WERI-Rb-1 (cell line): ENCODE results near the gene NRXN2.
"Not testable (repeated sequence)": the region's sequence is repeated elsewhere in the genome, so short reads cannot be mapped to it uniquely, and the experiment has no call there.

Source experiments
- DNase-seq: peaks from one replicate; pipeline ENCODE4 v3.0.0-alpha.2; 2020
- H3K27ac ChIP-seq: fragments of 250-450 bp; sonication (Bioruptor Pico); 2 replicates; pipeline ENCODE4 v1.5.1; 2020; ENCODE audit warnings: mild to moderate bottlenecking, moderate library complexity
- H3K27me3 ChIP-seq: fragments of 250-450 bp; sonication (Bioruptor Pico); 2 replicates; pipeline ENCODE4 v1.5.1; 2021; ENCODE audit warnings: mild to moderate bottlenecking, low read depth, moderate library complexity; ENCODE audit not compliant: insufficient read depth, severe bottlenecking
- H3K36me3 ChIP-seq: fragments of 250-450 bp; sonication (Bioruptor Pico); 2 replicates; pipeline ENCODE4 v1.5.1; 2020; ENCODE audit warnings: mild to moderate bottlenecking, moderate library complexity
- H3K4me3 ChIP-seq: 2 replicates; pipeline ENCODE4 v1.5.1; 2011; ENCODE audit warnings: low read depth, mild to moderate bottlenecking, control low read depth, low read length
- H3K9me3 ChIP-seq: fragments of 250-450 bp; sonication (Bioruptor Pico); 2 replicates; pipeline ENCODE4 v1.5.1; 2021; ENCODE audit warnings: mild to moderate bottlenecking, moderate library complexity; ENCODE audit not compliant: severe bottlenecking
- CTCF ChIP-seq: IDR thresholded peaks from 2 replicates; pipeline ENCODE4 v1.5.1; 2011; ENCODE audit warnings: low read depth, mild to moderate bottlenecking, control low read depth, inconsistent platforms, low read length

NRXN2 gene

GRCh38 chr11:64711138-64711955, 11.7 kb downstream of the NRXN2 start:
- H3K27me3 ChIP-seq: peaks cover 18% of the 10 kb centered on the region
- no peak overlapping the region for H3K4me3 ChIP-seq
- DNase-seq: no peak
- no peaks in the 10 kb centered on the region for H3K9me3 ChIP-seq
- H3K27ac ChIP-seq: no peak overlapping the region
- TF ChIP-seq CTCF: no peak
- no peaks in the 10 kb centered on the region for H3K36me3 ChIP-seq

- DNase-seq: no peak
- TF ChIP-seq CTCF: no peak
- Histone ChIP-seq H3K4me3 (no peak overlapping the region), H3K36me3 (no peaks in the 10 kb centered on the region), H3K27ac (no peak overlapping the region), H3K27me3 (peaks cover 18% of the 10 kb centered on the region), H3K9me3 (no peaks in the 10 kb centered on the region)
Measured at GRCh38 chr11:64710418-64711137, 12.4 kb downstream of the NRXN2 start.

- no peaks in the 10 kb centered on the region for H3K9me3 ChIP-seq
- H3K27me3 ChIP-seq: no peaks in the 10 kb centered on the region
- H3K27ac ChIP-seq: no peak overlapping the region
- DNase-seq: no peak
- no peak overlapping the region for H3K4me3 ChIP-seq
- no peaks in the 10 kb centered on the region for H3K36me3 ChIP-seq
- TF ChIP-seq CTCF: no peak
Measured at GRCh38 chr11:64705501-64705900, 17.5 kb downstream of the NRXN2 start.

DNA sequence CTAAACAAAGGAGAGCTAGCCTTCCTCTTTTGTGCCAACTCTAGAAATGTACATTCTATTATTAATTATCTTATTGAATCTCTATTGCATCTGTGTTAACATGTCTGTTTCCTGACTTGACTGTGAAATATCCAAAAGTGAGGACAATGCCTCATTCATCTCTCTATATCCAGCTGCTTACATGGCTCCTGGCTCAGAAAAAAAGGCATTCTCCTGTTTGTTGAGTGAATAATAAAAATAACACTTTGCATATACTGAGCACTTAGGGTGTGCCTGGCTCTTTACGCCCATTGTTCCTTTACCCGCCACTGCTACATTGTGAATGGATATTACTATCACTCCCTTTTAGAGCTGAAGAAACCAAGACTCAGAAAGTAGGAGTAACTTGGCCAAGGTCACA, 19.9 kb downstream of the NRXN2 start:
- no peaks in the 10 kb centered on the region for H3K27me3 ChIP-seq
- H3K4me3 ChIP-seq: no peak overlapping the region
- no peaks in the 10 kb centered on the region for H3K9me3 ChIP-seq
- no peak overlapping the region for H3K27ac ChIP-seq
- TF ChIP-seq CTCF: no peak
- DNase-seq: no peak
- H3K36me3 ChIP-seq: no peaks in the 10 kb centered on the region

GRCh38 chr11:64701956-64702355, 21.0 kb downstream of the NRXN2 start:
- H3K4me3 ChIP-seq, H3K27me3 ChIP-seq, H3K27ac ChIP-seq, H3K9me3 ChIP-seq, H3K36me3 ChIP-seq, DNase-seq: not testable (repeated sequence)

DNA sequence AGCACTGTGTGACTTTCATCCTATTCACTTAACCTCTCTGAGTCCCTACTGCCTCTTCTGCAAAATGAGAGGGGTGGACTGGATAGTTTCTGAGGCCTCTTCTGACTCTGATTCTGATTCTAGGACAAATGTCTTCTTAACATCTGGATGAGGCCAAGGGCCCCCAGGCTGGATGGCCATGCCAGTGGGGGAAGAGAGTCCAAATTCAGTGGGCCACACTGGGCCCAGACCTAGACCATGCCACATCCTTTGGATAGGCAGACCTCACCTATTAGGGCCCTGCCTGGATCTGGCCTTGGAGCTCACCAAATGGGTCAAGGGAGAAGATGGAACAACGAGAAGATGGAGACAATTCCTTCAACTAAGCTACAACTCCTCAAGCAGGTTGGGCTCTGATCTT, 24.6 kb downstream of the NRXN2 start:
- Histone ChIP-seq H3K4me3 (no peak overlapping the region), H3K9me3 (no peaks in the 10 kb centered on the region), H3K27ac (no peak overlapping the region), H3K36me3 (no peaks in the 10 kb centered on the region), H3K27me3 (no peaks in the 10 kb centered on the region)
- TF ChIP-seq CTCF: no peak
- DNase-seq: no peak
